Stimulated activated CD4-positive, alpha-beta T cell treated with anti-CD3 and anti-CD28 coated beads, Interleukin-12 subunit alpha, Interleukin-12 subunit beta, amount 100 ng/mL, for 4 hours (primary cell): ENCODE results near the gene ESYT2.

Experiments used
- DNase-seq: peaks from one replicate; pipeline ENCODE4 v3.0.0-alpha.2; 2020

Gene ESYT2

DNA sequence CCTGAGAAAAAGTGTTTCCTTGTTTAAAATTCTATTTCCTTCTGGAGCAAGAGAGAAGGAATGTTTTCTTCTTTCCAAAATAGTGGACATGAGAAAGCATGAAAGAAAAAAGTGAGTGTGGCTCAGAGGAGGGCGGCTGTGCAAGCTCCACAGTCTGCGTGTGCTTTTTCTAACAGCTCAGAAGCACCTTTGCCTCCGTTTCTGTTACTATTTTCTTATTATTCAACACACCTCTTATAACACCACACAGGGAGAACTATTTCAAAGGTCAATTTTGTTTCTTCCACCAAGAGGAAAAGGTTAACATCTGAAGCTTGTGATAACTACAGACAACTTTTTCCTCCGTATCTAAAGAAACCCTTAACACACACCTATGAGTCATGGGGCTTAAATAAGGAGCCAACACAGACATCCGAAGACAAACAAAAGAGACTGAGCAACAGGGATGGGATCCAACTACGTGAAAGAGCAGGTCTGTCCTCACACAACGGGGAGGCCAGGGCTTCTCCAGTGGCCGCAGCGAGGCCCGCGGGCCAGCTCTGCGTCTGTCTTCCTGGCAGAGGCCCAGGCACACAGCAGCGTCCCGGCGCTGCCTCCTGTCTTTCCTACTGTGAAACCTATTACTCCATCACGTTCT, 88.5 kb downstream of the ESYT2 start:
- no peak for DNase-seq

DNA sequence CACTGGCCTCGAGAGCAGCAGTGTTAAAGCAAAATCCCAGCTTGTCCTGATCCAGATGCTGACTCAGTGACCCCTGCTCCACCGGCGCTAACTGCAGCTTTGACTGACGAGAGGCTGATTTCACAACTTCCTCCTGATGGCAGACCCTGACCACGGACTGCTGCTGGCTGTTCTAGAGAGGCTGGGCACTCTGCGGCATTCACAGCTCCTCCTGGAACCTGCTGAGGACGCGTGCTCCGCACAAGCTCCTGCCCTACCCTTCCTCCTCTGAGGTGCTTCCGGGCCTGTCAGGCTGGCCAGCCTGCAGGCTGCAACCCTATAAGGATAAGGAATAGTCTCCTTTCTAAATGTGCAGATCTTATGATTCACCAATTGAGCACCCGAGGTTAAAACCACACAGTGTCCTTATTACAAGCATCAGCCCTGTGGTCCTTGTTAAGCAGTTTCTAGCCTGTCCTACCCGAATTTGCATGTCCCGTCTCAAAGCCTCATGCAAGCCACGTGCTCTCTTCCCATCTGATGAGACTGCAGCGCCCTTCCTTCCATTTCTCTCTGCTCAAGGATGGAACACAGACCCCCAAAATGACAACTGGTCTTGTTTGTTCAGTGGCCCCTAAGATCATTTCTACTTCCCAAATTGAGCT, 89.2 kb downstream of the ESYT2 start:
- DNase-seq, result no peak

DNA sequence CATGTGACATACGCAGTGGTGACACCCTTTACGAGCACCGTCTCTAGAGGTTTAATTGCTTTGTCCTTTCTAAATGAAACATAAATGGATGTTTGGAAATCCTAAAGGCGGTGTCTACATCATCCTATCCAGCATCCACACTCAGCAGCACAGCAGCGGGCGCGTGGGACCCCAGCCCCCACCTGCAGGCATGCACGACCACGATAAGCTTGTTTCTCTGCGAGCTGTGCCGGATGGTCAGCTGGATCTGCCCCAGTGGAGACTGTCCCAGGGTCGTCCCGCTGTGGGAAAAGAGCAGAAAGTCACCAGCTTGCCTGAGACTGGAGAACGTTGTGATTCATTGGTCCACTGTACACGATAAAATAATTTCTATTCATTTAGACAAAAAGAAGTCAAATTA, 90.5 kb downstream of the ESYT2 start:
- DNase-seq, result no peak

DNA sequence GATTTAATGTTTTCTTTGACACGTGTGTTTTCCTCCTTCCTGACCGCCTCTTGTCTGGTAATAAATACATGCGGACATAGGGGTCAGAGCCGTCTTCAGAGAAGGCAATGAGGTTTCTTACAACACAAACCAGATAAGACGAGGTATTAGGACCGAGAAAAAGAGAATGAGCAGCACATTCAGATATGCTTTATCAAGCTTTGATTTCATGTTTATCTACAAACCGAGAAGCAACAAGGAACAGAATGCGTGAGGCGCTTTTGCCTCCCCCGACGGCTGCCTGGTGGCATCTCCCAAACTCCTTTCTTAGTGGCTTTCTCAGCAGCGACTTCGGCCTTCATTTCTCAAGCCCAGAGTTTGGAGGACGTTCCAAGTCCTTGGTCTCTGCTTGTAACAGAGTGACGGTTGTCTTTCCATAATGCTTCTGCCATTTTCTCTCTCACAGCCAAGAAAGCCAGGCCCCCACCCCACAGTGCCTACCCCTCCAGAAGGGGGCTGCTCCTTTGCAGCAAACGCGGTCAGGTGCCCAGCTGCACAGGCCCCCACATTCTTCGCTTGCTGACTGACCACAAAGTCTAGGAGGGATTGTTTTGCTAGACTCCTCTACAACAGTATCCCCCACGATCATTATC, 92.1 kb downstream of the ESYT2 start:
- DNase-seq, result no peak

DNA sequence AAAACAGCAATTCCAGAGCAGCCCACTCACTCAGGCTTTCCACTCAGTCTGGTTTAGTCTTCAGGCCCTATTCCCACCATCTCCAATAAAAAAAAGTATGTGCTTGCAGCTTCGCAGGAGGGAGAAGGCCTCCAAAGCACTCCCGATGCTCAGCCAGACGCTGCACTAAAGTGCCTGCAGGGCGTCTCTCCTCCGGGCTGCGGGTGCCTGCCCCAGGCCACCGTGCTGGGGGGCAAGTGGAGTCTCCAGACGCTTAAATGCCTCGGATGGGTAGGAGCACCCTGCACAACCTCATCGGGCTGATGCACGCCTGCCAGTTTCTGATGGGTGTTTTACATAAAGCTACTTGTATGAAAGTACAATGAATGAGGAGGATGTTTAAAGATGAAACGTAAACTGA, 93.4 kb downstream of the ESYT2 start:
- no peak for DNase-seq

DNA sequence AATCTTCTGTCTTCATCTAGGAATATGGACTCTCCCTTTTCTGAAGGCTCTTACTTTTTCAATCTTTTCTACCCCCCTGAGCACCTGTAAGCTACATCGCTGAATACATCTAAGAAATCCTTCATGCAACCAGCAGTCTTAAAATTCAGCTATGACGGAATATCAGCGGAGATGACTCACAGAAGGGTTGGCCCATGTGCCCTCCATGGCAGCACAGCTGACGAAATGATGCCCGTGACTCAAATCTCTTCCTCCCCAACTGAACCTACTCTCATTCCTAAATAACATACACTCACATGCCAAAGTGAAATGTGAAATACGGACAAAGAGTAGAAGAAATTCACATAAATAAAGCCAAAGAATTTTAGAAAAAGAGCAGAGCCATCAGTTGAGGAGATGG, 94.4 kb downstream of the ESYT2 start:
- no peak for DNase-seq

DNA sequence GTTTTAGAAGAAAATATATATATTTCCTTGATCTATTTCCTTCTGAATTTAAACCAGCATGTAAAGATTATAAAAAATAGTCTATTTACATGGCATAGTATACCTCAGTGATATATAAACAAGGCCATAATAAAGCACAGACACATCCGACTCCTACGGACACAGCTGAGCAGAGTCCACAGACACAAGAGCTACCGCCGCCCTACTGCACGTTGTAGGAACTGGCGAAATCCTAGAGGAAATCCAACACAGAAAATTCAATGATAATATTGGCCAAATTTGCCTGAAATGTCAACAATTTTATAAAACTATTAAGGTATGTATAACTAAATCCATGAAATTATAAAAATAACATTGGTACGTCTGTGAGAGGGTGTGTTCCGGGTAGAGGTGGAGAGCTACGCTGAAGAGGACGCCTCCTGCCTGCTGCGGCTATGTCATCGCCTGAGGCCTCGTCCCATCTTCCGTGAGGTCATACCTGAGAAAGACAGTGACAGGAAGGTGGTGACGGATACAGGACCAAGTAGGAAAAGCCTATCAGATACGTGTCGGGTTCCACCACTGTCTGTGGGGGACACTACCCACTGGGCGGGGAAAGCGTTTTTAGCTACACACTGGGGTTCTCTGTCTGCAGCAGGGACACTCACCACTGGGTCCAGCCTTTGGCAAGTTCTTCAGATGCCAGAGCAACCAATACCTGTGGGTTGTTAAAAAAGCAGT, 95.4 kb downstream of the ESYT2 start:
- DNase-seq, result no peak

DNA sequence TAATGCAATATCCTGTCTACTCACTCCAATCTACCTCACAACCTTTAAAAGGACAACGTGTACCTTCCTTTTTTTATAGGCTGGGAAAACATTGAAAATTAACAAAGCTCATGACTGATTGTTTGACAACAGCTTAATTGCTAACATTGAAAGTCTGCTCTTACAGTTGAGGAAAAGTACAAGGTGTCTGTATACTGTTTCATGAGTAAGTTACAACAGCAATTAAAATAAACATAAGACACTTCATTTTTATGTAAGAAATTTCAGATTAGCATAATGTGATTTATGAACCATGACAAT, 96.1 kb downstream of the ESYT2 start:
- no peak for DNase-seq

DNA sequence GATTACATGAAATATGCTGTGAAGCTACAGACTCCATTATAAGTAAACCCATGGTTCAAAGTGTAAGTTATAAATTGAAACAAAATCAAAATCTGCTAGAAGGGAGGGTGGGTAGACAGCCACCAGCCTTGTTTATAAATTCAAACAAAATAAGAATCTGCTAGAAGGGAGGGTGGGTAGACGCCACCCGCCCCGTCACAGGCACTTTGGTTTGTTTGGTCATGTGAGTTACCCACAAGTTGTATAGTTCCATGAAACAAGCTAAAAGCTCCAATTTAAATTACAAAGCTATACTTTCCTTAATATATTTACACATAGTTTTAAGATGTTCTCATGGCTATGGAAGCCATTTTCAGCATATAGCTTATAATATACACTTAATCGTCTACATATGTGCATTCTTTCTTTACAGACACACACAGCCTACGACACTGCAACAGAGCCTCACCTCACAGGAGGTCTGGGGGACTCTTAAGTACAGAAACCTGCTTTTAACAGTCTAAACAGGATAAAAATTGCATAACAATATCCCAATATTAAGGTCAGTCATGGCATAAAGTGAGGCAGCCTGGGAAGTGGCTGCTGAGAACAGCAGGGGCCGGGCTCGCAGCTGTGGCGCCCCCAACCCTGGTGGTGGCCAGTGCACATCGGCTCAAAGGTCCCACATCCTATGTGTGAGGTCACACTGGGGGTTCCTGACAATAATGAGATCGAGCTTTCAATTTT, 96.7 kb downstream of the ESYT2 start:
- DNase-seq, result no peak

DNA sequence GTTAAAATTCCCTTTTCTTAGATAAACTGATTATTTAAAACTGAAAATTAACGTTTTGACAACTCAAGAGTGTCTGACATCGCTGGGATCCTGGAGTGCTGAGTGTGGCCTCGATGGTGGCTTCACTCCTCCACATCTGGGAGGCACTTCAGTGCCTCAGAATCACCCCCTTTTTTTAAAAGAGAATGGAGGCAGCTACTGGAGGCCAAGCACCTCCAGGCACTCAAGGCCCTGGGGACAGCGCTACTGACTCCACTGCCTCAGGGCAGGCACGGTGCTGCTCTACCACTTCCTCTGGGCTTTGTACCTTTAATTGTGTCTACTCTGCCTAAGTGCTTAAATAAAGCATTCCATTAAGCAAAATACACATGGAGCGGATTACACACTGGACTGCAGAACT, 97.5 kb downstream of the ESYT2 start:
- no peak for DNase-seq

DNA sequence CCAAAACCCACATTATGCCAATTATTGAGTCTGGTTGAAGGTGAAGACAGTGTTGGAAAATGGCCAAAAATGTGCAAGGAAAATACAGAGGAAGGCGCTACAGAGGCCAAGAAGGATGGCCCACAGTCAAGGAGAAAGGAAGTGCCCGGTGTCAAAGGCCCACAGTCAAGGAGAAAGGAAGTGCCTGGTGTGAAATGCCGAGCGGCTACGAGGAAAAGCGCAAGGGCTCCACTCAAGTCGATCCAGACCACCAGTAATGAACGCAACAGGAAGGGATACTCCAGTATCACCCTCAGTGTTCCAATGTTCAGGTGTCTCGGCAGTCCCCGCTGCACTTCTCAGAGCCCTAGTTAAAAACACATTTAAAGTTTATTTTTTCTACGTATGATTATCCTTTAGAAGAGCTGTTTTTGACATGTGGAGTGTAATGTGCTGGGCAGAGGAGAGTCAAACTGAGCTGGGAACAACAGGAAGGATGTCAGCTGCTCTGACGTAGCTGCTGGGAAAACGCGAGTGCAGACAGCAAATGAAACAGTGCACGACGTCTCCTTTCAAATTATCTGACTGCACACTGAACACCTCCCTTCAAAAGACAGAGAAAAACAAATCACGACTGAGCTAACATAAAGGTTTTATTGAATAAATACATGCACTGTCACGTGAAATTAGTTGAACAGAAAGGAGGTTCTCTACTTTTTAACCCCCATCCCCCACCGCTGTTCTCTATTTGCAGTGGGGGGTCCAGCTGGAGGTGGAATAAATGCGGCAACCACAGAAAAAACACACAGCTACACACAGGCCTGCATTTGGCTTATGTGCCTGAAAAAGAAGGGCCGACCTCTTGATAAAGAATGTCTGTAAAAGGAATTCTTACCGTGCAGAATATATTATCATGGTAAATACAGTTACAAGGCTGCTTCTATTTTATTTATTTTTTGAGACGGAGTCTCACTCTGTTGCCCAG, 98.6 kb downstream of the ESYT2 start:
- DNase-seq, result no peak

DNA sequence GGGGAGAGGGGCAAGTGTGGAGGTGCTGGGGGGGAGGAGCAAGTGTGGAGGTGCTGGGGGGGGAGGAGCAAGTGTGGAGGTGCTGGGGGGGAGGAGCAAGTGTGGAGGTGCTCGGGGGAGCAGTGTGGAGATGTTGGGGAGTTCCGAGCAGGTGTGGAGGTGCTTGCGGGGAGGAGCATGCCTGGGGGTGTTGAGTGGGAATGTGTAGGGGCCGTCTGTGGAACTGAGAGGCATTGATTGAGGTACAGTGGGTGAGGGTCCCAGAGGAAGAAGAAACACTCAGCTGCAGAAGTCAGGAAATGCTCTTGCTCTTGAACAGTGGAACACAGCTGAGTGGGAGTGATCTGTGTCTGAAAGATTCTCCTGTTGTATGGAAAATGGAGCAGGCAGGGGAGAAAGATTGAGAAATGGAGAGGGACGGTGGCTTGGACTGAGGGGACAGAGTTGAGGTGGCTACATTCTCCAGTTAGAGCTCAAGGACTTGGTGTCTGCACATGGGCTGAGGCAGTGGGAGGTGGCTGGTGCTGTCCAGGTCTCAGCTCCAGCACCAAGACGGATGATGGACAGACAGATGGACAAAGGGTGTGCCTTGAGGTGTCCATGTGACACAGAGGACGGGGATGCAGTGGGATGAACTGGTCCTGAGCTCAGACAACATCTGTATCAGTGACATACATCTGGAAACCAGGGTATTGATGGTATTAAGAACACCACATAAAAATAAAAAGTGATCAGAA, 99.5 kb downstream of the ESYT2 start:
- no peak for DNase-seq

DNA sequence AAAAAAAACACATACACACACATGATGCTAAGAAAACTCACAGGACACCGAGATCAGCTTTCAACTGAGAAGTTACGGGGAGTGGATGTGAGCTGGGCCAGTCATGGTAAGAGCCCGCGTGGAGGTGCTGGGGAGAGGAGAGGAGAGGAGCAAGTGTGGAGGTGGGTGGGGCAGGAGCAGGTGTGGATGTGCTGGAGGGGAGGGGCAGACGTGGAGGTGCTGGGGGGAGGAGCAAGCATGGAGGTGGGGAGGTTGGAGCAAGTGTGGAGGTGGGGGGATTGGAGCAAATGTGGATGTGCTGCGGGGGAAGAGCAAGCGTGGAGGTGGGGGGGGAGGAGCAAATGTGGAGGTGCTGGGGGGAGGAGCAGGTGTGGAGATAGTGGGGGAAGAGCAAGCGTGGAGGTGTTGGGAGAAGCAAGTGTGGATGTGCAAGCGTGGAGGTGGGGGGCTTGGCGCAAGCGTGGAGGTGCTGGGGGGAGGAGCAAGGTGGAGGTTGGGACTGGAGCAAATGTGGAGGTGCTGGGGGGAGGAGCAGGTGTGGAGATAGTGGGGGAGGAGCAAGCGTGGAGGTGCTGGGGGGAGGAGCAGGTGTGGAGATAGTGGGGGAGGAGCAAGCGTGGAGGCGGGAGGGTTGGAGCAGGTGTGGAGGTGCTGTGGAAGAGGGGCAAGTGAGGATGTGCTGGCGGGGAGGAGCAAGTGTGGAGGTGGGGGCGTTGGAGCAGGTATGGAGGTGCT, 100.2 kb downstream of the ESYT2 start:
- DNase-seq, result no peak

DNA sequence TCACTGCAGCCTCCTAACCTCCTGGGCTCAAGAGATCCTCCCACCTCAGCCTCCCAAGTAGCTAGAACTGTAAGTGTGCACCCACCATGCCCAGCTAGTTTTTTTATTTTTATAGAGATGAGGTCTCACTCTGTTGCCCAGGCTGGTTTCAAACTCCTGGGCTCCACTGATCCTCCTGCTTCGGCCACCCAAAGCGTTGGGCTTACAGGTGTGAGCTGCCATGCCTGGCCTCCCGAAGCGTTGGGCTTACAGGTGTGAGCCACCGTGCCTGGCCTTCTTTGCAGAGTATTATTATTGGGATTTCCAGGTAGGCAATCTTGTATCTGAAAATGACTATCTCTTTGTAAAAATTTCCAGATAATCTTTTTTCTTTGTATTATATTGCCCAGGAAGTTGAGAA, 101.6 kb downstream of the ESYT2 start:
- no peak for DNase-seq

DNA sequence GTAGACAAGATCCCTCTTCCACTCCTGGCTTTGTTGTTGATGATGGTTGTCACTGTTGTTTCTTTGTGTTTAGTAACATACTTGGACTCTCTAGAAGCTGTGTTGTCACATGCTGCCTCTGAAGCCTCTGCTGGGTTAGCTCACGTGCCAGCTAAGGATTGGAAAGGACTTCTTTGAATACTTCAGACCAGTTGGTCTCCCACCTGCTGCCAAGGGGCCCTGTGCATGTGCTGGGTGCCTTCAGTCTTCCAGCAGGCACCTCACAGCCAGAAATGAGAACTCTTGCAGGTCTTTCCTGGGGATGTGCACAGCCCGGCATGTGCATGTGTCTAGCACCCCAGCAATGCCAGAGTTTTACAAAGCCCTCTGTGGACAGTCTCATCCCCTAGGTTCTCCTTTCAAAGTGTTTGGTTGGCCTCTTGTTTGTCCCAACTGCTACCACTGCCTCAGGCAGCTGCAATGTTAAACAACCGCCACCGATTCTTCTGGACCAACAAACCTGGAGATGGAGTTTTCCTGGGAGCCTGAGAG, 103.0 kb downstream of the ESYT2 start:
- no peak for DNase-seq

DNA sequence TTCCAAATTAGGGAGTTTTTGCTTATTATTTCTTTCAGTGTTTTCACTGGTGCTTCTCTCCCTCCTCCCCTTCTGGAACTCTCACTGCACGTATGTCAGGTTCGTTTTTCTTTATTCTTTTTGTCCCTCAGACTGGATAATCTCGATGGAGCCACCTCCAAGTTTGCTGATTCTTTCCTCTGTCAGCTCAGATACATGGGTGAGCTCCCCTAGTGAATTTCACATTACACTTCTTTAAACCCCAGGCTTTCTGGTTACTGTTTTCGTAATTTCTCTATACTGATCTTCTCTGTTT, 103.9 kb downstream of the ESYT2 start:
- DNase-seq, result no peak

DNA sequence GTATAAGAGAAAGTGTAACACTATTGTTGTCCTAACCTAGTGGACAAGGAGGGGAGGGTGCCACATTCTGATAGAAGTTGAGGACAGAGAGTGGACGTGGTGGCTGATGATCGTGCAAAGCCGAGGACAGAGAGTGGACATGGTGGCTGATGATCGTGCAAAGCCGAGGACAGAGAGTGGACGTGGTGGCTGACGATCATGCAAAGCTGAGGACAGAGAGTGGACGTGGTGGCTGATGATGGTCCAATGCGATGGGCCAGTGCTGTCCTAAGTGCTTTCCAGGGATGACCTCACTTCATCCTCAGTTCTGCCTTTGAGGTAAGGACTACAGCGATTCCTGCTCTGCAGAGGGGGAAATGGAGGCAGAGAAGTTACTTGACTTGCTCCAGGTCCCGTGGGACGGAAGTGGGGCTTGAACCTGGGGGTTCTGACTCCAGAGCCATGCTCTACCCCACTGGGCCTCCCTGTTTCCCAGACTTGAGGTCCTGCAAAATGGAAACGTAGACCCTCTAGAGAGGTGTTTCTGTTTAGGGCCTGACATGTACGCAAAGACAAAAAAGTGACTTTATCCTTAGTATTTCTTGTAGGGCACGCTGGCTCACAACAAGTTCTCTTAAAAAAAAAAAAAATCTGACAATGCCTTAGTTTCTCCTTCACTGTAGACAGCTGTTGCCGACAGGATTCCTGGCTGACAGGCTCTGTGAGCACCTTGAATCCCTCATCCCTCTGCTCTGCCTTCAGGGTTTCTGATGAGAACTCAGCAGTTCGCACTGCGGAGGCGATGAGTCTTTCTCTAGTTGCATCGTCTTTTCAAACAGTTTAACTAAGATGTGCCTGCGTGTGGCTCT, 104.4 kb downstream of the ESYT2 start:
- DNase-seq, result no peak

DNA sequence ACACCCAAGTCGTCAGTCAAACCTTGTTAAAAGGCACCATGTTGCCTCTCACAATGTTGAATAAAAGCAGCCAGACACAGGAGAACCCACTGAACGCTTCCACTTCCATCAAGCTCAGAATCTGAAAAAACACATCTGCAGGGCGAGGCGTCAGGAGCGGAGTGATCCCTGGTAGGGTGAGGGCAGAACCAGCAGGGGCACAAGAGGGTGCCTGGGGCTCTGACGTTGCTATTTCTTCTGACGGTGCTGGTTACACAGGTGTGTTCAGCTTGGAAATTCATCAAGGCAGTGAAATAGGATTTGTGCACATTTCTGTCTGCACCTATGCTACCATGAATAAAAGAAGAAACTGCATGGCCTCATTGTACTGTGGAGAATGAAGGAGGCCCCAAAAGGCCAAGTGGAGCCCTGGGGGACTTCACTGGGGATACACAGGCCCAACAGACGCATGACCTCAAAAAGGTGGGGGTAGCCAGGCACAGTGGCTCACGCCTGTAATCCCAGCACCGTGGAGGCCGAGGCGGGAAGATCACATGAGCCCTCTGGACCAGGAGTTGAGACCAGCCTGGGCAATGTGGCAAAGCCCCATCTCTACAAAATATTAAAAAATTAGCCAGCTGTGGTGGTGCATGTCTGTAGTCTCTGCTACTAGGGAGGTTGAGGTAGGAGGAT, 105.5 kb downstream of the ESYT2 start:
- no peak for DNase-seq

DNA sequence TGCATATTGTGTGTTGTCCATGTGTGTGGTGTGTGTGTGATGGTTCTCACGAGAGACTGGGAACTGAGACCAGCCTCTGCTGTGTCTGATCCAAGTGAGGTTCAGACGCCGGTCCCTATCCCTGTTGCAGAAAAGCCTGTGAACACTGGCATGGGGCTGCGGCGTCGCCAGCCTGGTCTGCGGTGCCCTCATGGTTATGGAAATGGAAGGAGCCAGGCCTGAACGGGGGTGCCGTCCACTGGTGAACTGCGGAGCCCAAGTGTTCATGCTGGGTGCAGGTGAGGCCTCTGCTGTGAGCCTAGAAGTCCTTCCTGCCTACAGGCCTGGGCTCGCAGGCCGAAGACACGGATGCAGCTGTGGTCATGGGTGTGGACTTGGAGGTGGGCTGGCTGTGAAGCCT, 106.0 kb downstream of the ESYT2 start:
- DNase-seq, result no peak
